DND-41 (cell line): ENCODE data around the gene BEST3.

Experiments used
- EZH2 ChIP-seq: IDR thresholded peaks from 3 replicates; pipeline ENCODE4 v1.6.1; 2012; ENCODE audit warnings: borderline replicate concordance, low read depth, mild to moderate bottlenecking, moderate library complexity, low read length, inconsistent platforms; ENCODE audit not compliant: severe bottlenecking
- TF ChIP-seq, protein P1 (sequence below): IDR thresholded peaks from 2 replicates; pipeline ENCODE4 v1.5.1; 2012; ENCODE audit warnings: borderline replicate concordance, low read length, moderate library complexity, mild to moderate bottlenecking; ENCODE audit not compliant: poor library complexity, severe bottlenecking; ENCODE audit errors: extremely low read depth

DNA sequence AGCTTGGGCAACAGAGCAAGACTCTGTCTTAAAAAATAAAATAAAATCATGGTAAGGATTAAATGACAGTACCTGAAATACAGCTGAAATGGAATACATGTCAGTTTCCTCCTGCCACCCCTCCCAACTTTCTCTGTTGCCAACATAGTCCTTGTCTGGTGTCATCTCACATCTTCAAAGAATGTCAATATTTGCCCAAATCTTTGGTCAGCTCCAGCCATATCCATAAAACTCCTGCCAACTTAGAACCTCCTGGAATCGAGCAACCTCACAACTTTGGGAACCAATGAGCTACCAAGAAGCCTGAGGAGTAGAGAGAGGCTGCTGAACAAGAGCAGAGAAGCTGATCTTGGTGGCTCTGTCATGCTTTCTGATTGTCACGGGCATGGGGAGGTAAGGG lies 77.6 kb downstream of the BEST3 start:
- TF ChIP-seq, protein P1, sequence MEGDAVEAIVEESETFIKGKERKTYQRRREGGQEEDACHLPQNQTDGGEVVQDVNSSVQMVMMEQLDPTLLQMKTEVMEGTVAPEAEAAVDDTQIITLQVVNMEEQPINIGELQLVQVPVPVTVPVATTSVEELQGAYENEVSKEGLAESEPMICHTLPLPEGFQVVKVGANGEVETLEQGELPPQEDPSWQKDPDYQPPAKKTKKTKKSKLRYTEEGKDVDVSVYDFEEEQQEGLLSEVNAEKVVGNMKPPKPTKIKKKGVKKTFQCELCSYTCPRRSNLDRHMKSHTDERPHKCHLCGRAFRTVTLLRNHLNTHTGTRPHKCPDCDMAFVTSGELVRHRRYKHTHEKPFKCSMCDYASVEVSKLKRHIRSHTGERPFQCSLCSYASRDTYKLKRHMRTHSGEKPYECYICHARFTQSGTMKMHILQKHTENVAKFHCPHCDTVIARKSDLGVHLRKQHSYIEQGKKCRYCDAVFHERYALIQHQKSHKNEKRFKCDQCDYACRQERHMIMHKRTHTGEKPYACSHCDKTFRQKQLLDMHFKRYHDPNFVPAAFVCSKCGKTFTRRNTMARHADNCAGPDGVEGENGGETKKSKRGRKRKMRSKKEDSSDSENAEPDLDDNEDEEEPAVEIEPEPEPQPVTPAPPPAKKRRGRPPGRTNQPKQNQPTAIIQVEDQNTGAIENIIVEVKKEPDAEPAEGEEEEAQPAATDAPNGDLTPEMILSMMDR = no peak
- TF ChIP-seq EZH2 = no peak
